Transverse colon (tissue), 4 donors: ENCODE measurements around the gene UMODL1.

Experiments
- CTCF ChIP-seq, 5 experiments: fragments of 200-600 bp in 3 of 5; fragments of 450-650 bp in 2 of 5; sonication (generic) in 3 of 5; IDR thresholded peaks; 1 replicate in 2 of 5; 2 replicates in 3 of 5; pipeline ENCODE4 v1.5.1; 2016 to 2017; ENCODE audit warnings: antibody characterized with exemption in 5 of 5, inconsistent platforms in 3 of 5, mild to moderate bottlenecking in 2 of 5, moderate library complexity in 1 of 5
- EP300 ChIP-seq: sonication (generic); formaldehyde crosslinking; IDR thresholded peaks from one replicate; pipeline ENCODE4 v1.6.1; 2017; ENCODE audit warnings: antibody characterized with exemption, low read depth
- POLR2A ChIP-seq: fragments of 450-650 bp; IDR thresholded peaks from one replicate; pipeline ENCODE4 v1.6.1; 2016; ENCODE audit warnings: antibody characterized with exemption, mild to moderate bottlenecking, moderate library complexity
- POLR2AphosphoS5 ChIP-seq, 3 donors: sonication (generic); formaldehyde crosslinking; IDR thresholded peaks; one replicate each; pipeline ENCODE4 v1.6.1; 2016; ENCODE audit warnings: antibody characterized with exemption in 3 of 3

GRCh38 chr21:42133131-42133530 lies 62.0 kb downstream of the UMODL1 start:
- TF ChIP-seq EP300 (no peak), CTCF (IDR thresholded peaks at IDR 0.05) (no peak), POLR2A (no peak), POLR2AphosphoS5 (IDR thresholded peaks at IDR 0.05) (no peak)
